Osteoblast (primary cell): Measurements from ENCODE around the gene PRKAG2. TPM values are rescaled to one million over a fixed set of nuclear protein-coding genes. Genes with fewer than 3 reads are reported as not detected.

Experiments used
- DNase-seq: peaks from one replicate; pipeline ENCODE4 v3.0.0; 2011; ENCODE audit warnings: low spot score, mixed read lengths; ENCODE audit not compliant: insufficient read length; ENCODE audit errors: missing footprints
- H2AFZ ChIP-seq: 2 replicates; pipeline ENCODE4 v1.6.0; 2011; ENCODE audit warnings: mild to moderate bottlenecking, low read length
- H3K27ac ChIP-seq: 2 replicates; pipeline ENCODE4 v1.5.1; 2011; ENCODE audit warnings: mild to moderate bottlenecking, low read depth, low read length, moderate library complexity
- H3K27me3 ChIP-seq: 2 replicates; pipeline ENCODE4 v1.6.0; 2012; ENCODE audit warnings: mild to moderate bottlenecking, control low read depth, inconsistent platforms, low read length, moderate library complexity; ENCODE audit not compliant: insufficient read depth
- H3K36me3 ChIP-seq: 2 replicates; pipeline ENCODE4 v1.5.1; 2011; ENCODE audit warnings: mild to moderate bottlenecking, low read length, control low read depth, moderate library complexity; ENCODE audit not compliant: insufficient read depth
- H3K4me1 ChIP-seq: 2 replicates; pipeline ENCODE4 v1.5.1; 2011; ENCODE audit warnings: mild to moderate bottlenecking, low read length, control low read depth, moderate library complexity; ENCODE audit not compliant: insufficient read depth
- H3K4me2 ChIP-seq: 2 replicates; pipeline ENCODE4 v1.6.0; 2011; ENCODE audit warnings: mild to moderate bottlenecking, low read length; ENCODE audit not compliant: insufficient read depth
- H3K4me3 ChIP-seq: fragments of 200-600 bp; sonication (generic); 3 replicates; pipeline ENCODE4 v1.5.1; 2012; ENCODE audit warnings: mild to moderate bottlenecking, low read length, inconsistent platforms; ENCODE audit not compliant: insufficient read depth
- H3K79me2 ChIP-seq: 2 replicates; pipeline ENCODE4 v1.6.0; 2012; ENCODE audit warnings: mild to moderate bottlenecking, low read length, control low read depth, inconsistent platforms; ENCODE audit not compliant: insufficient read depth
- H3K9me3 ChIP-seq: 2 replicates; pipeline ENCODE4 v1.5.1; 2011; ENCODE audit warnings: low read depth, low read length, control low read depth
- H4K20me1 ChIP-seq: 2 replicates; pipeline ENCODE4 v1.6.0; 2012; ENCODE audit warnings: mild to moderate bottlenecking, low read length, control low read depth; ENCODE audit not compliant: insufficient read depth
- CTCF ChIP-seq: IDR thresholded peaks from 2 replicates; pipeline ENCODE4 v1.5.1; 2011; ENCODE audit warnings: mild to moderate bottlenecking, low read depth, low read length, moderate library complexity; ENCODE audit errors: extremely low read depth
- total RNA-seq: library from RNA; depleted of rRNA; stranded (reverse); fragments of >200 nt; gene quantifications from 2 replicates; pipeline ENCODE4 v1.2.3, GENCODE V29; 2012

PRKAG2 gene
- total RNA-seq, 1 donor = 20.6 TPM

GRCh38 chr7:151544183-151544582 is 332.7 kb downstream of the PRKAG2 start:
- Histone ChIP-seq H3K27ac (no peak overlapping the region), H2AFZ (no peak overlapping the region), H3K27me3 (peaks cover 55% of the 10 kb centered on the region), H4K20me1 (no peaks in the 10 kb centered on the region), H3K4me1 (no peaks in the 10 kb centered on the region), H3K4me2 (no peak overlapping the region), H3K36me3 (no peaks in the 10 kb centered on the region), H3K79me2 (no peaks in the 10 kb centered on the region), H3K9me3 (no peaks in the 10 kb centered on the region), H3K4me3 (no peak overlapping the region)
- no peak for TF ChIP-seq CTCF
- no peak for DNase-seq

GRCh38 chr7:151542606-151543130 is 334.2 kb downstream of the PRKAG2 start:
- H3K79me2 ChIP-seq = no peaks in the 10 kb centered on the region
- peaks cover 49% of the 10 kb centered on the region for H3K27me3 ChIP-seq
- H3K9me3 ChIP-seq = no peaks in the 10 kb centered on the region
- H3K27ac ChIP-seq = no peak overlapping the region
- H3K4me2 ChIP-seq = no peak overlapping the region
- no peak overlapping the region for H2AFZ ChIP-seq
- no peak overlapping the region for H3K4me3 ChIP-seq
- no peak for TF ChIP-seq CTCF
- H4K20me1 ChIP-seq = no peaks in the 10 kb centered on the region
- H3K4me1 ChIP-seq = no peaks in the 10 kb centered on the region
- no peaks in the 10 kb centered on the region for H3K36me3 ChIP-seq
- DNase-seq = no peak

- no peaks in the 10 kb centered on the region for H3K4me1 ChIP-seq
- no peak overlapping the region for H3K27ac ChIP-seq
- H2AFZ ChIP-seq = no peak overlapping the region
- no peaks in the 10 kb centered on the region for H4K20me1 ChIP-seq
- no peaks in the 10 kb centered on the region for H3K9me3 ChIP-seq
- H3K4me2 ChIP-seq = no peak overlapping the region
- no peak for DNase-seq
- TF ChIP-seq CTCF = no peak
- H3K79me2 ChIP-seq = no peaks in the 10 kb centered on the region
- peaks cover 50% of the 10 kb centered on the region for H3K27me3 ChIP-seq
- no peaks in the 10 kb centered on the region for H3K36me3 ChIP-seq
- H3K4me3 ChIP-seq = no peak overlapping the region
These were observed 335.0 kb downstream of the PRKAG2 start for GRCh38 chr7:151541709-151542499.

GRCh38 chr7:151540146-151540545 is 336.8 kb downstream of the PRKAG2 start:
- Histone ChIP-seq H3K27me3 (peaks cover 42% of the 10 kb centered on the region), H3K4me1 (no peaks in the 10 kb centered on the region), H3K9me3 (no peaks in the 10 kb centered on the region), H3K36me3 (no peaks in the 10 kb centered on the region), H3K4me2 (no peak overlapping the region), H3K79me2 (no peaks in the 10 kb centered on the region), H3K27ac (no peak overlapping the region), H3K4me3 (no peak overlapping the region), H2AFZ (no peak overlapping the region), H4K20me1 (no peaks in the 10 kb centered on the region)
- DNase-seq = no peak
- TF ChIP-seq CTCF = no peak
